Body of pancreas (tissue), 4 donors: ENCODE data around the gene TMEM123.

Source experiments
- CTCF ChIP-seq, 7 experiments: fragments of 450-650 bp in 4 of 7; fragments of 200-600 bp in 3 of 7; sonication (generic) in 3 of 7; IDR thresholded peaks; one replicate each; pipeline ENCODE4 v1.5.1; 2016 to 2019; ENCODE audit warnings: antibody characterized with exemption in 7 of 7
- POLR2A ChIP-seq, 3 donors: fragments of 450-650 bp; IDR thresholded peaks; one replicate each; pipeline ENCODE4 v1.6.1; 2016; ENCODE audit warnings: antibody characterized with exemption in 3 of 3, mild to moderate bottlenecking in 2 of 3

- TF ChIP-seq CTCF (IDR thresholded peaks at IDR 0.05) (no peak), POLR2A (IDR thresholded peaks at IDR 0.05) (no peak)
Measured at GRCh38 chr11:102491969-102492368, 39.4 kb upstream of the TMEM123 start.
